ENCODE data around the gene ADORA2A. TPM values are rescaled to one million over a fixed set of nuclear protein-coding genes. Genes with fewer than 3 reads are reported as not detected.
A peak's percentile ranks its signal among the peaks of the same experiment; 100 is the strongest.

The ADORA2A gene
- total and polyA plus RNA-seq, 2 of the 8 experiments (the other 6 are each of a cell fraction or from before 2014, with no cell fraction given) = 7.1 to 20.3 TPM

GRCh38 chr22:24471570-24471969 lies 44.2 kb downstream of the ADORA2A start:
- Histone ChIP-seq H4K5ac (ENCODE audit: insufficient read length, low read depth, low read length) (no peak overlapping the region), H4K8ac (ENCODE audit: extremely low read depth, insufficient read depth, low read length) (no peak overlapping the region), H3K9me3 (ENCODE audit: insufficient read depth in 2 of 2, low read depth in 1 of 2, low read length in 1 of 2) (0 out of 4 replicates have a peak, but pooled peaks cover 0 to 3% of the 10 kb centered on the region in 2 experiments), H3K79me1 (ENCODE audit: low read depth, low read length) (no peaks in the 10 kb centered on the region), H3K36me3 (ENCODE audit: control insufficient read depth in 2 of 4, insufficient read depth in 4 of 4, low read length in 3 of 4) (no peaks in the 10 kb centered on the region), H2AK5ac (ENCODE audit: low read depth, low read length) (no peak overlapping the region), H3K23ac (ENCODE audit: insufficient read length) (no peak overlapping the region), H2BK12ac (ENCODE audit: low read depth, low read length) (no peak overlapping the region), H2BK120ac (replicated peaks; ENCODE audit: low read depth, low read length) (no peak overlapping the region), H4K20me1 (replicated peaks in 1 of 2; ENCODE audit: control insufficient read depth in 1 of 2, insufficient read depth in 2 of 2, low read length in 2 of 2) (no peaks in the 10 kb centered on the region), H3K27me3 (replicated peaks in 1 of 4; ENCODE audit: control insufficient read depth in 3 of 4, extremely low read depth in 1 of 4, insufficient read depth in 3 of 4, low read length in 3 of 4) (no peaks in the 10 kb centered on the region), H3K4me1 (replicated peaks in 1 of 4; ENCODE audit: control insufficient read depth in 3 of 4, insufficient read depth in 4 of 4, low read length in 3 of 4) (peaks cover 4 to 8% (median 5%) of the 10 kb centered on the region in 4 experiments; a peak in 5 of 7 replicates), H3K9ac (replicated peaks in 1 of 4; ENCODE audit: extremely low read depth in 1 of 4, low read depth in 3 of 4, low read length in 3 of 4) (no peak overlapping the region), H3K79me2 (ENCODE audit: control insufficient read depth in 1 of 2, insufficient read depth in 2 of 2, low read length in 2 of 2) (no peaks in the 10 kb centered on the region), H4K91ac (replicated peaks; ENCODE audit: insufficient read length, low read length) (no peak overlapping the region), H3K56ac (replicated peaks; ENCODE audit: insufficient read length, low read depth, low read length) (no peak overlapping the region), H3K14ac (ENCODE audit: insufficient read length) (no peak overlapping the region), H3K4me3 (ENCODE audit: extremely low read depth in 1 of 4, insufficient read depth in 2 of 4, low read depth in 3 of 4, low read length in 4 of 4) (no peak overlapping the region), H2BK15ac (ENCODE audit: low read length) (no peak overlapping the region), H3K4me2 (ENCODE audit: insufficient read depth in 1 of 2, low read depth in 2 of 2, low read length in 2 of 2) (no peak overlapping the region), H3K27ac (ENCODE audit: low read depth, low read length) (no peak overlapping the region), H3K18ac (ENCODE audit: extremely low read depth, low read length) (no peak overlapping the region), H2BK20ac (ENCODE audit: low read length) (no peak overlapping the region), H2BK5ac (ENCODE audit: low read depth, low read length) (no peak overlapping the region), H2AFZ (ENCODE audit: low read length) (peak overlapping the region; percentile 81), H3K4ac (replicated peaks; ENCODE audit: insufficient read length, low read depth, low read length) (no peak overlapping the region), H3K23me2 (ENCODE audit: low read depth, low read length) (no peaks in the 10 kb centered on the region)
- no peak for FAIRE-seq
- POLR2A ChIA-PET (ENCODE audit: partially characterized antibody) = no interaction called here
- CTCF ChIA-PET (ENCODE audit: partially characterized antibody) = interaction anchor here (0.6 to 3.8 kb wide), 6 partner anchors 16 to 190 kb away, joined by 3 to 18 read pairs (median 4); no protein-coding TSS in a partner anchor
- WGBS, 2 experiments (ENCODE audit: extremely low coverage in 1 of 2, insufficient coverage in 1 of 2, insufficient read length in 1 of 2, insufficient replicate concordance in 2 of 2, low coverage in 1 of 2, low lambda C conversion rate in 2 of 2, missing lambda C conversion rate in 1 of 2) = 85% methylated on average over 4 of the region's 4 CpGs; no CpG with 5 or more reads in 1 of the 2 experiments
- peak in 1 of 2 experiments; percentile 17 for DNase-seq (ENCODE audit: low read depth in 1 of 2, low spot score in 2 of 2)
- no peak for TF ChIP-seq POLR2AphosphoS5 (IDR thresholded peaks at IDR 0.05; ENCODE audit: low read depth, low read length)
- TF ChIP-seq RBBP5 (IDR thresholded peaks at IDR 0.05; ENCODE audit: borderline replicate concordance, low read depth, low read length) = no peak
- TF ChIP-seq EGR1 (IDR thresholded peaks at IDR 0.05; ENCODE audit: borderline replicate concordance, low read depth, low read length) = no peak
- no peak for TF ChIP-seq CEBPB (IDR thresholded peaks at IDR 0.05; ENCODE audit: low read depth, low read length)
- no peak for TF ChIP-seq RNF2 (IDR thresholded peaks at IDR 0.05; ENCODE audit: borderline replicate concordance, low read depth, low read length, missing control alignments, poor library complexity, severe bottlenecking)
- TF ChIP-seq YY1 (IDR thresholded peaks at IDR 0.05; ENCODE audit: low read depth, low read length) = no peak
- no peak for TF ChIP-seq NANOG (IDR thresholded peaks at IDR 0.05; ENCODE audit: insufficient read depth, low read depth, low read length, poor library complexity, severe bottlenecking)
- TF ChIP-seq SIX5 (IDR thresholded peaks at IDR 0.05; ENCODE audit: low read depth, low read length) = no peak
- no peak for TF ChIP-seq FOSL1 (IDR thresholded peaks at IDR 0.05; ENCODE audit: insufficient read depth, low read depth, low read length)
- TF ChIP-seq JUN (IDR thresholded peaks at IDR 0.05; ENCODE audit: low read depth, low read length) = no peak
- TF ChIP-seq USF2 (IDR thresholded peaks at IDR 0.05; ENCODE audit: low read length) = no peak
- TF ChIP-seq EP300 (IDR thresholded peaks at IDR 0.05; ENCODE audit: borderline replicate concordance in 1 of 2, low read depth in 2 of 2, low read length in 2 of 2) = no peak
- TF ChIP-seq RXRA (IDR thresholded peaks at IDR 0.05; ENCODE audit: insufficient read depth, low read depth, low read length) = no peak
